Caco-2 (cell line): ENCODE measurements around the gene USP34. TPM values are rescaled to one million over a fixed set of nuclear protein-coding genes. Genes with fewer than 3 reads are reported as not detected.

Experiments used
- BruUV-seq: library from RNA; stranded (reverse); fragments of 400-500 nt; replicated peaks from 2 replicates; lab custom pipeline; 2021; lab: Mats Ljungman, UMichigan
- CTCF ChIA-PET: fragments of 300-600 bp; sonication (Branson Sonifier 250); formaldehyde crosslinking; loops from one replicate; lab custom pipeline; 2022; ENCODE audit warnings: antibody characterized with exemption; lab: Charles Lee
- POLR2A ChIA-PET: fragments of 300-600 bp; sonication (Branson Sonifier 250); formaldehyde crosslinking; loops from one replicate; lab custom pipeline; 2022; ENCODE audit warnings: antibody characterized with exemption; lab: Charles Lee
- DNase-seq, 2 experiments: peaks; one replicate each; pipeline versions ENCODE4 v3.0.0 to v3.0.0-alpha.2; 2020 to 2022
- H3K27me3 ChIP-seq: replicated peaks from 2 replicates; pipeline ENCODE4 v1.6.0; 2011; ENCODE audit warnings: low read length; ENCODE audit not compliant: control insufficient read depth, insufficient read depth
- H3K36me3 ChIP-seq: 2 replicates; pipeline ENCODE4 v1.5.1; 2011; ENCODE audit warnings: low read length; ENCODE audit not compliant: control insufficient read depth, insufficient read depth
- H3K4me1 ChIP-seq: fragments of 250-450 bp; sonication (Bioruptor Pico); 2 replicates; pipeline ENCODE4 v1.5.1; 2020; ENCODE audit warnings: mild to moderate bottlenecking
- H3K4me3 ChIP-seq: 2 replicates; pipeline ENCODE4 v1.5.1; 2011; ENCODE audit warnings: low read depth, mild to moderate bottlenecking, control low read depth, low read length
- H3K9me3 ChIP-seq: fragments of 250-450 bp; sonication (Bioruptor Pico); 2 replicates; pipeline ENCODE4 v1.5.1; 2020; ENCODE audit warnings: mild to moderate bottlenecking, moderate library complexity
- H3K27ac Mint-ChIP-seq: one replicate; pipeline ENCODE4 v1.8.0; 2022; ENCODE audit warnings: mixed read lengths; ENCODE audit not compliant: unreplicated experiment
- H3K27me3 Mint-ChIP-seq: one replicate; pipeline ENCODE4 v1.8.0; 2022; ENCODE audit warnings: mixed read lengths; ENCODE audit not compliant: insufficient read depth, unreplicated experiment
- H3K36me3 Mint-ChIP-seq: one replicate; pipeline ENCODE4 v1.8.0; 2022; ENCODE audit warnings: mild to moderate bottlenecking, mixed read lengths; ENCODE audit not compliant: insufficient read depth, unreplicated experiment
- H3K4me1 Mint-ChIP-seq: one replicate; pipeline ENCODE4 v1.8.0; 2022; ENCODE audit warnings: low read depth, mixed read lengths; ENCODE audit not compliant: unreplicated experiment
- H3K4me3 Mint-ChIP-seq: one replicate; pipeline ENCODE4 v1.8.0; 2022; ENCODE audit warnings: mild to moderate bottlenecking, moderate library complexity, mixed read lengths; ENCODE audit not compliant: unreplicated experiment
- H3K9me3 Mint-ChIP-seq: one replicate; pipeline ENCODE4 v1.8.0; 2022; ENCODE audit warnings: mixed read lengths; ENCODE audit not compliant: unreplicated experiment
- CTCF ChIP-seq, 2 experiments: fragments of 200-600 bp in 1 of 2; IDR thresholded peaks; 1 replicate in 1 of 2; 2 replicates in 1 of 2; pipeline versions ENCODE4 v1.5.1 to v1.8.0; 2011 to 2022; ENCODE audit warnings: antibody characterized with exemption in 1 of 2, control low read depth in 1 of 2, inconsistent platforms in 1 of 2, low read depth in 1 of 2, low read length in 1 of 2, mild to moderate bottlenecking in 1 of 2, moderate library complexity in 1 of 2; ENCODE audit not compliant: insufficient read depth in 1 of 2, severe bottlenecking in 1 of 2, unreplicated experiment in 1 of 2
- intact Hi-C: fragments of 100-400 bp; cut with micrococcal nuclease; formaldehyde crosslinking; loops from one replicate; pipeline ENCODE4 v1.10.0; 2022; ENCODE audit not compliant: unreplicated experiment
- total RNA-seq: library from RNA; stranded (reverse); gene quantifications from 2 replicates; pipeline ENCODE4 v1.2.3, GENCODE V29; 2022

Gene USP34
- total RNA-seq, 1 experiment from 2014 or later = 100 TPM

GRCh38 chr2:61335187-61335586, 135.7 kb downstream of the USP34 start:
- Histone ChIP-seq H3K4me3 (no peak overlapping the region), H3K36me3 (no peaks in the 10 kb centered on the region; the same call in 1 of the 2 replicates), H3K27me3 (no peaks in the 10 kb centered on the region), H3K9me3 (no peaks in the 10 kb centered on the region), H3K4me1 (no peaks in the 10 kb centered on the region)
- Mint-ChIP-seq H3K27ac (no peak overlapping the region), H3K27me3 (no peaks in the 10 kb centered on the region), H3K4me3 (no peak overlapping the region), H3K36me3 (peaks cover 39% of the 10 kb centered on the region), H3K4me1 (no peaks in the 10 kb centered on the region), H3K9me3 (no peaks in the 10 kb centered on the region)
- no peak for DNase-seq
- intact Hi-C loops = no loop called here
- no TSS peak for BruUV-seq
- POLR2A ChIA-PET = no interaction called here
- CTCF ChIA-PET = no interaction called here
- no peak for TF ChIP-seq CTCF (IDR thresholded peaks at IDR 0.05; ENCODE audit: insufficient read depth in 1 of 2, low read depth in 1 of 2, low read length in 1 of 2, severe bottlenecking in 1 of 2, unreplicated experiment in 1 of 2)

GRCh38 chr2:61334466-61334865, 136.4 kb downstream of the USP34 start:
- DNase-seq = no peak
- H3K4me1 ChIP-seq = no peaks in the 10 kb centered on the region
- Mint-ChIP-seq H3K27ac (no peak overlapping the region), H3K36me3 (peaks cover 42% of the 10 kb centered on the region), H3K27me3 (no peaks in the 10 kb centered on the region), H3K4me3 (no peak overlapping the region), H3K4me1 (no peaks in the 10 kb centered on the region), H3K9me3 (no peaks in the 10 kb centered on the region)
- no peak overlapping the region for H3K4me3 ChIP-seq
- intact Hi-C loops = no loop called here
- TF ChIP-seq CTCF (IDR thresholded peaks at IDR 0.05; ENCODE audit: insufficient read depth in 1 of 2, low read depth in 1 of 2, low read length in 1 of 2, severe bottlenecking in 1 of 2, unreplicated experiment in 1 of 2) = no peak
- BruUV-seq = no TSS peak
- H3K36me3 ChIP-seq = no peaks in the 10 kb centered on the region; the same call in 1 of the 2 replicates
- no peaks in the 10 kb centered on the region for H3K27me3 ChIP-seq
- POLR2A ChIA-PET = no interaction called here
- H3K9me3 ChIP-seq = no peaks in the 10 kb centered on the region
- CTCF ChIA-PET = no interaction called here

- no peaks in the 10 kb centered on the region for H3K9me3 ChIP-seq
- no peak overlapping the region for H3K4me3 ChIP-seq
- Mint-ChIP-seq H3K36me3 (peaks cover 45% of the 10 kb centered on the region), H3K27ac (no peak overlapping the region), H3K9me3 (no peaks in the 10 kb centered on the region), H3K4me1 (no peaks in the 10 kb centered on the region), H3K4me3 (no peak overlapping the region), H3K27me3 (no peaks in the 10 kb centered on the region)
- no TSS peak for BruUV-seq
- no peak for TF ChIP-seq CTCF (IDR thresholded peaks at IDR 0.05; ENCODE audit: insufficient read depth in 1 of 2, low read depth in 1 of 2, low read length in 1 of 2, severe bottlenecking in 1 of 2, unreplicated experiment in 1 of 2)
- DNase-seq = no peak
- ChIA-PET CTCF (no interaction called here), POLR2A (no interaction called here)
- intact Hi-C loops = no loop called here
- no peaks in the 10 kb centered on the region; the same call in 1 of the 2 replicates for H3K36me3 ChIP-seq
- H3K27me3 ChIP-seq = no peaks in the 10 kb centered on the region
- H3K4me1 ChIP-seq = no peaks in the 10 kb centered on the region
These were observed 142.1 kb downstream of the USP34 start for GRCh38 chr2:61328707-61329251.
